GM12878 (cell line): ENCODE data around the gene SPOP. TPM values are rescaled to one million over a fixed set of nuclear protein-coding genes. Genes with fewer than 3 reads are reported as not detected.

Experiments used
- SMAD1 ChIP-seq: fragments of 450-650 bp; IDR thresholded peaks from 2 replicates; pipeline ENCODE4 v1.6.1; 2018; ENCODE audit warnings: mild to moderate bottlenecking, low read depth; ENCODE audit not compliant: partially characterized antibody
- TBL1XR1 ChIP-seq: IDR thresholded peaks from 2 replicates; pipeline ENCODE4 v1.6.1; 2012; ENCODE audit warnings: low read depth, low read length, improper control_type of control experiment
- ZBTB40 ChIP-seq: fragments of 450-650 bp; IDR thresholded peaks from 2 replicates; pipeline ENCODE4 v1.6.1; 2016; ENCODE audit warnings: mild to moderate bottlenecking, moderate library complexity, borderline replicate concordance
- ZNF274 ChIP-seq: IDR thresholded peaks from one replicate; pipeline ENCODE4 v1.8.0; 2011; ENCODE audit not compliant: insufficient read length, insufficient read depth
- polyA plus RNA-seq, 11 experiments: library from polyadenylated mRNA; depleted of rRNA in 4 of 11; unstranded in 6 of 11; stranded (reverse) in 5 of 11; fragments of >200 nt; fragmentation: Nextera tagmentation in 4 of 11; fragmentation: Illumina TruSeq in 1 of 11; extraction: Ambion mirVana in 4 of 11; extraction: Trizol in 1 of 11; gene quantifications; 1 replicate in 1 of 11; 2 replicates in 10 of 11; pipeline versions ENCODE4 v1.2.1 to v1.2.3, GENCODE V29; 2011 to 2016; ENCODE audit warnings: inconsistent platforms in 2 of 11, missing spikeins in 2 of 11, low read depth in 1 of 11
- total RNA-seq, 4 experiments: library from RNA; depleted of rRNA in 3 of 4; stranded (reverse); fragments of >200 nt in 3 of 4; fragmentation: Illumina TruSeq in 1 of 4; extraction: Trizol in 1 of 4; gene quantifications; 2 replicates each; pipeline versions ENCODE4 v1.2.1 to v1.2.3, GENCODE V29; 2013 to 2021
- TF ChIP-seq, protein P1 (sequence below): fragments of 450-650 bp; IDR thresholded peaks from 2 replicates; pipeline ENCODE4 v1.6.1; 2018; ENCODE audit warnings: borderline replicate concordance, mild to moderate bottlenecking; ENCODE audit not compliant: partially characterized antibody

SPOP gene
- total and polyA plus RNA-seq, 10 of the 15 experiments (the other 5 are each of a cell fraction or from before 2014, with no cell fraction given) = 35.1 to 80.4 (median 44.7) TPM

GRCh38 chr17:49574323-49574781, 103.5 kb downstream of the SPOP start (continued):
- no peak for TF ChIP-seq ZBTB40
- TF ChIP-seq ZNF274 = no peak
- no peak for TF ChIP-seq SMAD1
- TF ChIP-seq, protein P1, sequence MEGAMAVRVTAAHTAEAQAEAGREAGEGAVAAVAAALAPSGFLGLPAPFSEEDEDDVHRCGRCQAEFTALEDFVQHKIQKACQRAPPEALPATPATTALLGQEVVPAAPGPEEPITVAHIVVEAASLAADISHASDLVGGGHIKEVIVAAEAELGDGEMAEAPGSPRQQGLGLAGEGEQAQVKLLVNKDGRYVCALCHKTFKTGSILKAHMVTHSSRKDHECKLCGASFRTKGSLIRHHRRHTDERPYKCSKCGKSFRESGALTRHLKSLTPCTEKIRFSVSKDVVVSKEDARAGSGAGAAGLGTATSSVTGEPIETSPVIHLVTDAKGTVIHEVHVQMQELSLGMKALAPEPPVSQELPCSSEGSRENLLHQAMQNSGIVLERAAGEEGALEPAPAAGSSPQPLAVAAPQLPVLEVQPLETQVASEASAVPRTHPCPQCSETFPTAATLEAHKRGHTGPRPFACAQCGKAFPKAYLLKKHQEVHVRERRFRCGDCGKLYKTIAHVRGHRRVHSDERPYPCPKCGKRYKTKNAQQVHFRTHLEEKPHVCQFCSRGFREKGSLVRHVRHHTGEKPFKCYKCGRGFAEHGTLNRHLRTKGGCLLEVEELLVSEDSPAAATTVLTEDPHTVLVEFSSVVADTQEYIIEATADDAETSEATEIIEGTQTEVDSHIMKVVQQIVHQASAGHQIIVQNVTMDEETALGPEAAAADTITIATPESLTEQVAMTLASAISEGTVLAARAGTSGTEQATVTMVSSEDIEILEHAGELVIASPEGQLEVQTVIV = no peak
- no peak for TF ChIP-seq TBL1XR1
